IPS DF 6.9 (cell line): ENCODE measurements around the gene SMIM30.

Experiments
- DNase-seq: peaks from one replicate; pipeline ENCODE4 v3.0.0-alpha.2; 2013; ENCODE audit warnings: low read depth, low spot score
- H3K27ac ChIP-seq: one replicate; pipeline ENCODE4 v1.5.1; 2013; ENCODE audit warnings: low read length, control low read depth
- H3K27me3 ChIP-seq: 2 replicates; pipeline ENCODE4 v1.6.1; 2013; ENCODE audit warnings: mild to moderate bottlenecking, low read length; ENCODE audit not compliant: control insufficient read depth, insufficient read depth
- H3K36me3 ChIP-seq: 2 replicates; pipeline ENCODE4 v1.6.1; 2013; ENCODE audit warnings: low read length; ENCODE audit not compliant: control insufficient read depth, insufficient read depth
- H3K4me1 ChIP-seq: 2 replicates; pipeline ENCODE4 v1.6.1; 2013; ENCODE audit warnings: low read length; ENCODE audit not compliant: control insufficient read depth, insufficient read depth
- H3K4me3 ChIP-seq: 2 replicates; pipeline ENCODE4 v1.5.1; 2013; ENCODE audit warnings: mild to moderate bottlenecking, low read length
- H3K9me3 ChIP-seq: 2 replicates; pipeline ENCODE4 v1.6.1; 2013; ENCODE audit warnings: low read length, inconsistent platforms; ENCODE audit not compliant: control insufficient read depth, insufficient read depth
- WGBS: extraction: QIAGEN DNeasy Blood & Tissue Kit; methylation state at CpG from one replicate; pipeline ENCODE4 v1.1.7; 2013; ENCODE audit warnings: mixed read lengths, missing lambda C conversion rate; ENCODE audit not compliant: insufficient read length, insufficient coverage; 5-methylcytosine and 5-hydroxymethylcytosine counted together

SMIM30 gene

GRCh38 chr7:113084496-113085172 lies 33.7 kb downstream of the SMIM30 start:
- H3K27ac ChIP-seq, result no peak overlapping the region
- no peak for DNase-seq
- no peaks in the 10 kb centered on the region for H3K36me3 ChIP-seq
- H3K9me3 ChIP-seq, result no peaks in the 10 kb centered on the region
- peaks cover 19% of the 10 kb centered on the region for H3K27me3 ChIP-seq
- H3K4me1 ChIP-seq, result 0 out of 2 replicates have a peak, but pooled peaks cover 2% of the 10 kb centered on the region
- H3K4me3 ChIP-seq, result no peak overlapping the region
- no CpG with 5 or more reads among the region's 4 CpGs for WGBS

- Histone ChIP-seq H3K4me1 (0 out of 2 replicates have a peak, but pooled peaks cover 2% of the 10 kb centered on the region), H3K4me3 (no peak overlapping the region), H3K36me3 (no peaks in the 10 kb centered on the region), H3K27me3 (peaks cover 21% of the 10 kb centered on the region), H3K9me3 (no peaks in the 10 kb centered on the region), H3K27ac (no peak overlapping the region)
- no peak for DNase-seq
- WGBS, result no CpG with 5 or more reads among the region's 10 CpGs
Measured at GRCh38 chr7:113083816-113084495, 34.4 kb downstream of the SMIM30 start.

GRCh38 chr7:113083132-113083815 lies 35.1 kb downstream of the SMIM30 start:
- Histone ChIP-seq H3K4me3 (no peak overlapping the region), H3K4me1 (0 out of 2 replicates have a peak, but pooled peaks cover 2% of the 10 kb centered on the region), H3K36me3 (no peaks in the 10 kb centered on the region), H3K27ac (no peak overlapping the region), H3K9me3 (no peaks in the 10 kb centered on the region), H3K27me3 (peaks cover 24% of the 10 kb centered on the region)
- WGBS, result no CpG with 5 or more reads among the region's 1 CpG
- DNase-seq, result no peak

- peaks cover 31% of the 10 kb centered on the region for H3K27me3 ChIP-seq
- DNase-seq, result no peak
- H3K4me1 ChIP-seq, result no peaks in the 10 kb centered on the region
- H3K9me3 ChIP-seq, result no peaks in the 10 kb centered on the region
- H3K36me3 ChIP-seq, result no peaks in the 10 kb centered on the region
- H3K4me3 ChIP-seq, result no peak overlapping the region
- H3K27ac ChIP-seq, result no peak overlapping the region
- WGBS, result no CpG with 5 or more reads among the region's 2 CpGs
Measured at GRCh38 chr7:113078331-113078730, 40.0 kb downstream of the SMIM30 start.

GRCh38 chr7:113076703-113077102 lies 41.7 kb downstream of the SMIM30 start:
- DNase-seq, result no peak
- Histone ChIP-seq H3K4me1 (no peaks in the 10 kb centered on the region), H3K9me3 (no peaks in the 10 kb centered on the region), H3K27ac (no peak overlapping the region), H3K36me3 (no peaks in the 10 kb centered on the region), H3K4me3 (no peak overlapping the region), H3K27me3 (peaks cover 30% of the 10 kb centered on the region)
- WGBS, result no CpG with 5 or more reads among the region's 3 CpGs

- no peak for DNase-seq
- Histone ChIP-seq H3K9me3 (no peaks in the 10 kb centered on the region), H3K4me3 (no peak overlapping the region), H3K36me3 (no peaks in the 10 kb centered on the region), H3K27ac (no peak overlapping the region), H3K27me3 (peaks cover 14% of the 10 kb centered on the region), H3K4me1 (no peaks in the 10 kb centered on the region)
- WGBS, result no CpG with 5 or more reads among the region's 1 CpG
Measured at GRCh38 chr7:113071465-113071864, 46.9 kb downstream of the SMIM30 start.
